OCI-LY1 (cell line): ENCODE results near the gene PRCD.

Experiments
- H2AFZ ChIP-seq: fragments of 200-600 bp; sonication (generic), shearing (Covaris generic); 2 replicates; pipeline ENCODE4 v1.6.0; 2014; ENCODE audit warnings: antibody characterized with exemption, mild to moderate bottlenecking, low read length
- H3F3A ChIP-seq: fragments of 200-600 bp; sonication (generic), shearing (Covaris generic); 2 replicates; pipeline ENCODE4 v1.6.0; 2014; ENCODE audit warnings: mild to moderate bottlenecking, antibody characterized with exemption, low read length, moderate library complexity; ENCODE audit not compliant: insufficient read depth
- H3K27ac ChIP-seq: fragments of 200-600 bp; sonication (generic); 2 replicates; pipeline ENCODE4 v1.5.1; 2014; ENCODE audit warnings: low read length, mixed run types, mild to moderate bottlenecking, low read depth; ENCODE audit not compliant: poor library complexity, severe bottlenecking
- H3K27me3 ChIP-seq: fragments of 200-600 bp; sonication (generic); 2 replicates; pipeline ENCODE4 v1.6.0; 2014; ENCODE audit warnings: antibody characterized with exemption, mild to moderate bottlenecking, low read length, moderate library complexity; ENCODE audit not compliant: insufficient read depth
- H3K36me3 ChIP-seq: fragments of 200-600 bp; sonication (generic); 2 replicates; pipeline ENCODE4 v1.6.1; 2014; ENCODE audit warnings: mild to moderate bottlenecking, antibody characterized with exemption, low read length, moderate library complexity, mixed read lengths; ENCODE audit not compliant: insufficient read depth
- H3K4me1 ChIP-seq: fragments of 200-600 bp; sonication (generic); 2 replicates; pipeline ENCODE4 v1.5.1; 2014; ENCODE audit warnings: mild to moderate bottlenecking, low read length, moderate library complexity; ENCODE audit not compliant: insufficient read depth, severe bottlenecking
- H3K4me2 ChIP-seq: fragments of 200-600 bp; sonication (generic), shearing (Covaris generic); 2 replicates; pipeline ENCODE4 v1.6.1; 2014; ENCODE audit warnings: low read length
- H3K4me3 ChIP-seq: fragments of 200-600 bp; sonication (generic); 2 replicates; pipeline ENCODE4 v1.5.1; 2014; ENCODE audit warnings: low read length, low read depth, mild to moderate bottlenecking, mixed read lengths; ENCODE audit not compliant: poor library complexity, severe bottlenecking
- H3K79me2 ChIP-seq: fragments of 200-600 bp; shearing (Covaris generic); 2 replicates; pipeline ENCODE4 v1.6.1; 2016; ENCODE audit warnings: mixed run types, low read length, mixed read lengths; ENCODE audit not compliant: insufficient read depth
- H3K9ac ChIP-seq: fragments of 200-600 bp; sonication (generic), shearing (Covaris generic); 2 replicates; pipeline ENCODE4 v1.6.1; 2014; ENCODE audit warnings: mild to moderate bottlenecking, low read length, mixed read lengths
- H3K9me2 ChIP-seq: fragments of 200-600 bp; sonication (generic), shearing (Covaris generic); 2 replicates; pipeline ENCODE4 v1.6.1; 2014; ENCODE audit warnings: low read depth, mild to moderate bottlenecking, low read length, mixed read lengths
- H3K9me3 ChIP-seq: fragments of 200-600 bp; shearing (Covaris generic); 2 replicates; pipeline ENCODE4 v1.6.1; 2014; ENCODE audit warnings: low read length, mixed read lengths
- H4K20me1 ChIP-seq: fragments of 200-600 bp; sonication (generic), shearing (Covaris generic); 2 replicates; pipeline ENCODE4 v1.6.0; 2016; ENCODE audit warnings: mild to moderate bottlenecking, low read length; ENCODE audit not compliant: insufficient read depth
- EZH2 ChIP-seq: fragments of 200-600 bp; sonication (generic), shearing (Covaris generic); IDR thresholded peaks from 2 replicates; pipeline ENCODE4 v1.8.0; 2017; ENCODE audit warnings: borderline replicate concordance, mixed run types, mild to moderate bottlenecking, antibody characterized with exemption, low read length, moderate library complexity, mixed read lengths
- TF ChIP-seq, protein P1 (sequence below): fragments of 200-600 bp; sonication (generic), shearing (Covaris generic); IDR thresholded peaks from 2 replicates; pipeline ENCODE4 v1.5.1; 2017; ENCODE audit warnings: mild to moderate bottlenecking, antibody characterized with exemption, low read length, moderate library complexity, mixed read lengths

The PRCD gene

GRCh38 chr17:76576189-76576588, 36.3 kb downstream of the PRCD start:
- Histone ChIP-seq H3K9me2 (no peaks in the 10 kb centered on the region), H3K27ac (no peak overlapping the region), H3F3A (no peaks in the 10 kb centered on the region), H3K9me3 (no peaks in the 10 kb centered on the region), H3K4me3 (no peak overlapping the region), H4K20me1 (no peaks in the 10 kb centered on the region), H3K79me2 (no peaks in the 10 kb centered on the region), H3K9ac (no peak overlapping the region), H3K4me2 (no peak overlapping the region), H3K4me1 (no peaks in the 10 kb centered on the region), H2AFZ (no peak overlapping the region), H3K27me3 (peaks cover 6% of the 10 kb centered on the region; the same call in 1 of the 2 replicates), H3K36me3 (no peaks in the 10 kb centered on the region)
- TF ChIP-seq, protein P1, sequence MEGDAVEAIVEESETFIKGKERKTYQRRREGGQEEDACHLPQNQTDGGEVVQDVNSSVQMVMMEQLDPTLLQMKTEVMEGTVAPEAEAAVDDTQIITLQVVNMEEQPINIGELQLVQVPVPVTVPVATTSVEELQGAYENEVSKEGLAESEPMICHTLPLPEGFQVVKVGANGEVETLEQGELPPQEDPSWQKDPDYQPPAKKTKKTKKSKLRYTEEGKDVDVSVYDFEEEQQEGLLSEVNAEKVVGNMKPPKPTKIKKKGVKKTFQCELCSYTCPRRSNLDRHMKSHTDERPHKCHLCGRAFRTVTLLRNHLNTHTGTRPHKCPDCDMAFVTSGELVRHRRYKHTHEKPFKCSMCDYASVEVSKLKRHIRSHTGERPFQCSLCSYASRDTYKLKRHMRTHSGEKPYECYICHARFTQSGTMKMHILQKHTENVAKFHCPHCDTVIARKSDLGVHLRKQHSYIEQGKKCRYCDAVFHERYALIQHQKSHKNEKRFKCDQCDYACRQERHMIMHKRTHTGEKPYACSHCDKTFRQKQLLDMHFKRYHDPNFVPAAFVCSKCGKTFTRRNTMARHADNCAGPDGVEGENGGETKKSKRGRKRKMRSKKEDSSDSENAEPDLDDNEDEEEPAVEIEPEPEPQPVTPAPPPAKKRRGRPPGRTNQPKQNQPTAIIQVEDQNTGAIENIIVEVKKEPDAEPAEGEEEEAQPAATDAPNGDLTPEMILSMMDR: no peak
- no peak for TF ChIP-seq EZH2

DNA sequence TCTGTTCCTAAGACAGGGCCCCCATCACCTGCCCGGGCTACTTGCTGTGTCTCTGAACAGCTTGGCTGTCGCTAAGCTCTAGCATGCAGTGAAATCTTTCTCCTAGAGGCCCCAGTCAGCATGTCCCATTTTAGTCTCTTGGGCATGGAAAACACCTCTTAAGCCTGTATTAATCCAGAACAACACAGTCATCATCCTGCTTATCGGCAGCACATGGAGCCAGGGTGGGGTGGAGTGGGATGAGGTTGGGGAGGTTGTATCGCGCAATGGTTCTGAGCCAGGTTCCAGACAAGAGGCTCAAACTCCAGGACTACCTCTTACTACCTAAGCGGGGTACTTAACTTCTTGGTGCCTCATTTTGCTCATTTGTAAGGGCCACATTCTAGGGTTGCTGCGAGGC, 38.0 kb downstream of the PRCD start:
- no peaks in the 10 kb centered on the region for H3K36me3 ChIP-seq
- H3K4me1 ChIP-seq: no peaks in the 10 kb centered on the region
- H3K9ac ChIP-seq: no peak overlapping the region
- H3K9me2 ChIP-seq: no peaks in the 10 kb centered on the region
- no peak overlapping the region for H3K4me3 ChIP-seq
- H3K9me3 ChIP-seq: no peaks in the 10 kb centered on the region
- H3K27me3 ChIP-seq: 0 out of 2 replicates have a peak, but pooled peaks cover 6% of the 10 kb centered on the region
- H3K27ac ChIP-seq: no peak overlapping the region
- no peaks in the 10 kb centered on the region for H3F3A ChIP-seq
- no peak for TF ChIP-seq EZH2
- TF ChIP-seq, protein P1: no peak
- H4K20me1 ChIP-seq: no peaks in the 10 kb centered on the region
- H3K79me2 ChIP-seq: no peaks in the 10 kb centered on the region
- H2AFZ ChIP-seq: no peak overlapping the region
- H3K4me2 ChIP-seq: no peak overlapping the region

DNA sequence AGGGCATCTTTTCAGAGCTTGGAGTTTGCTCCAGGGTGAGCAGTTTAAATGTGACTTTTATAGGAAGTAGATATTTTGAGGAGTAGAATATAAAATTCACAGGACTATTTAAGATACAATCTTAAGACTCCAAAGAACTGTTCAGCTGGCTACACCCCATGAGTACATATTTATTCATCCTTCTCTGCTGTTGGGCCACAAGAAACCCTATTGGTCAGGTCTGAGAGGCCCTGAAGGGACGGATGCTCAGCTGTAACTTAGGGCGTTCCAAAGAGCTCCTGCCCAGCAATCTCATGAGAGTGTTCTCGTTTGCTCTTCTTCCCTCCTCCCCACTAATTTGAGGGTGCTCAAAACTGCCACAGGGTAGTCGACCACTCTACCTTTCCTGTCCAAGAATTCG, 38.5 kb downstream of the PRCD start:
- no peaks in the 10 kb centered on the region for H3K36me3 ChIP-seq

More for the DNA sequence above, 38.5 kb downstream of the PRCD start:
- H3K9me2 ChIP-seq: no peaks in the 10 kb centered on the region
- no peaks in the 10 kb centered on the region for H3K9me3 ChIP-seq
- H3K27ac ChIP-seq: no peak overlapping the region
- H2AFZ ChIP-seq: no peak overlapping the region
- no peaks in the 10 kb centered on the region for H3K79me2 ChIP-seq
- TF ChIP-seq, protein P1: no peak
- no peak for TF ChIP-seq EZH2
- no peak overlapping the region for H3K4me2 ChIP-seq
- no peak overlapping the region for H3K9ac ChIP-seq
- H4K20me1 ChIP-seq: no peaks in the 10 kb centered on the region
- 0 out of 2 replicates have a peak, but pooled peaks cover 6% of the 10 kb centered on the region for H3K27me3 ChIP-seq
- H3F3A ChIP-seq: no peaks in the 10 kb centered on the region
- no peaks in the 10 kb centered on the region for H3K4me1 ChIP-seq
- no peak overlapping the region for H3K4me3 ChIP-seq
